GM12892 (cell line): Measurements from ENCODE around the gene SPI1.

ENCODE experiments used
- DNase-seq: peaks from one replicate; pipeline ENCODE4 v3.0.0; 2011; ENCODE audit not compliant: insufficient read length
- FAIRE-seq: peaks from 2 replicates; lab custom pipeline; 2011; peaks lifted over from hg19 to GRCh38; lab: Jason Lieb, UNC
- POLR2A ChIP-seq: IDR thresholded peaks from 2 replicates; pipeline ENCODE4 v1.6.1; 2011; ENCODE audit warnings: low read depth, low read length, control low read depth
- POLR2AphosphoS5 ChIP-seq: IDR thresholded peaks from 2 replicates; pipeline ENCODE4 v1.6.1; 2011; ENCODE audit warnings: low read depth, low read length, control low read depth
- TAF1 ChIP-seq: IDR thresholded peaks from 2 replicates; pipeline ENCODE4 v1.6.1; 2011; ENCODE audit warnings: low read depth, mild to moderate bottlenecking, control low read depth, low read length, borderline replicate concordance

Gene SPI1

DNA sequence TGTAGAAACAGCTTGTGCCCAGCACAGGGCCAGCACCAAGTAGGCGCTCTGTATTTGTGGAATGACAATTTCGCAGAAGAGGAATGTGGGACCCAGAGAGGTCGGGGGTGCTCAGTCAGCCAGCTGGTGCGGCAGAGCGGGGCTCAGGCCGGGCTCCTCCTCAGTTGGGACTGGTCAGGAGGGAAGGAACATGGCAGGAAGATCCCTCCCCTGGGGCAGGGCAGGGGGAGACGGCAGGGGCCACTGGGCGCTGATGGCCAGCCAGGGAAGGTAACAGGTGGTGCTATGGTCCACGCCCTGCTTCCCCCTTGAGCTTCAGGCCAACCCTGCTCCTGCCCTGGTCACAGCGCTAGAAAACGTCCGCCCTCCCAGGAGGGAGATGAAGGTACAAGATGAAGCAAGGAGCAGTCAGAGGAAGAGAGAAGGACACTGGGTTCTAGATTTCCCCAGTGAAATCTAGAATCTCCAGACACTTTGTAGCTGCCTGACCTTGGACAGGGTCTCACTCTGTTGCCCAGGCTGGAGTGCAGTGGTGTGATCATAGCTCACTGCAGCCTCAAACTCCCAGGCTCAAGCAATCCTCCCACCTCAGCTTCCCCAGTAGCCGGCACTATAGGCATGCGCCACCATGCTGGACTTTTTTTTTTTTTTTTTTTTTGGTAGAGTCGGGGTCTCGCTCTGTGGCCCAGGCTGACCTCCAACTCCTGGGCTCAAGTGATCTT lies 13.5 kb upstream of the SPI1 start:
- TF ChIP-seq TAF1 (no peak), POLR2AphosphoS5 (no peak), POLR2A (no peak)
- DNase-seq (no peak), FAIRE-seq (peak; percentile 40)

DNA sequence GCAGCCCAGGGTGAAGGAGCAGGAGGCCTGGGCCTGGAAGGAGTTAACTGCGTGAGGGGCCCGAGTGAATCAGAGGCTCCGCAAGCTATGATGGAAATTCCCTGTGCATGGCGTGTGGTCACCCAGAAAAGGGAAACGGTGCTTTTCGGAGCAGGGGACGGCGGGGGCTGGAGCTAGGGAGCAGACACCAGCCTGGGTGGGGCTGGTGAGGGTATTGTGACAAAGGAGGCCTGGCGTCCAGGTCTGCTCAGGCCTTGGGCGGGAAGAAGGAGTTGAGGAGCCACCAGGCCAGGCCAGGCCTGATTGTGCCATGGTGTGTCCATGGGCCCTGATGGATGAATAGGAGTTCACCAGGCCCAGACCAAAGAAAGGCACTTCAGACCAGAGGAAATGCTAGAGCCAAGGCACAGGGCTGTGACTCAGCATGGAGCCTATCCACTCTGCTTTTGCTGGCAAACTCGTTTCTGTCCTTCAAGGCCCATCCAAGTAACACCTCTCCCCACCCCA lies 12.8 kb upstream of the SPI1 start:
- TF ChIP-seq TAF1 (no peak), POLR2A (peak; percentile 39; the same call in 1 of the 2 replicates)
- DNase-seq (peak; percentile 53), FAIRE-seq (peak; percentile 69)

DNA sequence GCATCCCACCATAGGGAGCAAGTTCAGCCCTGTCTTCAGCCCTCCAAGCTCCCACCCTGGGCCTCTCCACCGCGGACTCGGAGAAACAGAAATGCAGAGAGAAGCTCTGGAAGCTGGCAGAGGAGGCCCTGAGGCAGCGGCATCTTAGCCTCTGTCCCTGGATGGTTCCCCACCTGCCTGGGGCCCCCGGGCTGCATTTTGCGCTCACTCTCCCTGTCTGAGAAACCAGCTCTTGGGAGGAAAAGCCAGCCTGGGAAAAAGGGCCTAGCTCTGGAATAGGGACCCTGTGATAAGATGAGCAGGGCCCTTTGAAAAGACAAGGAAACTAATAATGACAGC lies 12.0 kb upstream of the SPI1 start:
- TF ChIP-seq POLR2AphosphoS5 = no peak
- no peak for TF ChIP-seq TAF1
- TF ChIP-seq POLR2A = no peak
- no peak for FAIRE-seq

DNA sequence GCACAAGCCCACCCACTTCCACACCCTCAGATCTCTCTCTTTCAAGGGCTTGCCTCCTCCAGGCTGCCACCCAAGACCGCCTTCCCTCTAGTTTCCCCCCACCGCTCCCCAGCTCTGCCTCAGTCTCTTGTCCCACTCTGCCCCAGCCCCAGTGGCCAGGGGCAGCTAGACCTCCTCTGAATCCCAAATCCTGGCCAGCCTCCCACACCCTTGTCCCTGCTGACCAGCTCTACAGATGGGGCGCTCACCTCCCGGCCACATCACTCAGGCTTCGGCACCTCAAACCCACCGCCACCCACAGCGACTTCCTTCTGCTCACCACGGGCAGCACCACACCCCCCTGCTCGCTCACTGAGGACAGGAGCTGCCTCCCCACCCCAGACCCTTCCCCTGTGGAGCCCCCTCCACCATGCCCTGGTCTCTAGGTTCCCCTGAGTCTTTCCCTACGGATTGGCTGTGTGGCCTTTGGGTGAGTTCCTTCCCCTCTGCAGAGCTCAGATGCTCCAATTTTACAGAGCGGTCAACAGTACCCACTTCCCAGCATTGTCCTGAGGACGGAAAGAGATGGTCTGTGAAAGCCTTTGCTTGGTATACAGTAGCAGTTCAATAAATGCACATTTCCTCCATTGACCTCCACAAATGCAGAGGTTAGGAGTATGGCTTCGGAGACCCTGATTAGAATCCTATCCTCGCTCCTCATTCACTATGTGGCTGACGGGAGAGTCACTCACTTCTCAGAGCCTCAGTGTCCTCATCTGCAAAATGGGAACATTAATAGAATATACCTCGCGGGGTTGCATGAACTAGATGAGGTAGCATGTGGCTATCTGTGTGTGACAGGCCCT lies 11.5 kb upstream of the SPI1 start:
- DNase-seq = no peak

More for the DNA sequence above, 12.0 kb upstream of the SPI1 start:
- no peak for DNase-seq

DNA sequence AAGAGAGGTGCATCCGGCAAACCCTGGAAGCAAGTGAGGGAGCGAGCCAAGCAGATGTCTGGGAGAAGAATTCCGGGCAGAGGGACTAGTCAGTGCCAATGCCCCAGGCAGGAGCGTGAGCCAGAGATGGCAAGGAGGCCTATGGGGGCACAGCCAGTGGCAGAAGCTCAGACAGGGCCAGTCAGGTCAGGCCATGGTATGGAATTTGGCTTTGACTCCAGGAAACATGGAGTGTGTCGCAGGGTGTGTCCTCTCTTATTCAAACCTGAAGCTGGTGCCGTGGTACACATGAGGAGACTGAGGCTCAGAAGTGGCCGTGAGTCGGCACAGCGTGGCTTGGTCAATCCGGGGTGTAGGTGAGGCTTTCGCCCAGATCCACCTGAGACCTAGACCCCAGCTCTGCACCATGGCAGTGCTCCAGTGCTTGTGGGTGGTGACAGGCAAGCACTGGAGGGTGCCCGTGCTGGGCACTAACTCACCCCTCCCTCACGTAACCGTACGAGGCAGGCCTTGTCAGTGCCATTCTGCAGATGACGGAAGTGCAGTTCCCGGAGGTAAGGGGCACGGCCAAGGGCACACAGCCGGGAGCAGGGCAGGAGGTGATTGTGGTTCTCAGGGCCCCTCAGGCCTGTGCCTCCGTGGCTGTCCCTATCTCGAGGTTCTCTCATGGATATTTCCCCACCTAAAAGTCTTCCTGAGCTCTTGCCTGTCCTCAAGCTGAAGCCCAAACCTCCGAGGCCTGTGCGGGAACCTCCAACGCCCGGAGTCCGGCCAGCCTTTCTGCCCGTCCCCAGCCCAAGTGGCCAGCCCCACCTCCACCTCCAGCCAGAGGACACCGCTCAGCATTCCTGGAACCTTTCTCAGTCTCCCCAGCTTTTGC lies 10.6 kb upstream of the SPI1 start:
- FAIRE-seq = no peak
- TF ChIP-seq POLR2A = no peak
- DNase-seq = no peak

More for the DNA sequence above, 11.5 kb upstream of the SPI1 start:
- no peak for TF ChIP-seq POLR2AphosphoS5
- no peak for TF ChIP-seq TAF1
- no peak for TF ChIP-seq POLR2A
- FAIRE-seq = peak; percentile 78

DNA sequence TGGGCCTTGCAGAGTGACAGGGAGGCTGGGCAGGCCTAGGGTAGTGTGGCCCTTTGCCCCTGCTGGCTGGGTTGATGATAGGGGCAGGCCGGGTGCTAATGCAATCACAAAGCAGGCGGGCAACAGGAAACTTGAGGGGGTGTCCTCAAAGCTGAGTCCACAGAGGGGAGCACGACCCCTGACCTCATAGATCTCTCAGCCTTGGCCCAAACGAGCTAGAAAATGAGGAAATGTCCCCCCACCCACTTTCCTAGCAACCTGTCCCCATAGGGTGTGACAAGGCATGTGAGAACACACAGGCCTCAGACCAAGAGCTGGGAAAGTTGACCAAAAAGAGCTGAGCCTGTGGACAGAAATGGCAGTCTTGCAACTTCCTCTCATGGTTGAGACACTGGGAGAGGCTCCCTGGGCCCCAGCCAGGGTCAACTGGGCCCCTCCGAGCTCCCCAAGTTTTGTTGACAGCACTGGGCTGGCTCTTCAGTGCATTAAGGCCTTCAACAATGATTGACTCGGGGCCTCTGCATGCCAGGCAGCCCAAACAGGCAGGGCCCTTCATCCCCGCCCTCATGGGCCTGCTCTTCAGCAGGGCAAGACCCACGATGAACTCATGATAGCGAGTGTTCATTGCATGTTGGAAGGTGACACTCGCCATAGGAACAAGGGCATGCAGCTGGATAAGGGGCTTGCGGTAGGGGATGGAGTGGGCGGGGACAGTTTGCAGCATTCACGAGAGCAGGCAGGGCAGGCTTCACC lies 9.8 kb upstream of the SPI1 start:
- no peak for DNase-seq
- no peak for TF ChIP-seq TAF1
- no peak for TF ChIP-seq POLR2AphosphoS5
- no peak for TF ChIP-seq POLR2A
- FAIRE-seq = no peak

DNA sequence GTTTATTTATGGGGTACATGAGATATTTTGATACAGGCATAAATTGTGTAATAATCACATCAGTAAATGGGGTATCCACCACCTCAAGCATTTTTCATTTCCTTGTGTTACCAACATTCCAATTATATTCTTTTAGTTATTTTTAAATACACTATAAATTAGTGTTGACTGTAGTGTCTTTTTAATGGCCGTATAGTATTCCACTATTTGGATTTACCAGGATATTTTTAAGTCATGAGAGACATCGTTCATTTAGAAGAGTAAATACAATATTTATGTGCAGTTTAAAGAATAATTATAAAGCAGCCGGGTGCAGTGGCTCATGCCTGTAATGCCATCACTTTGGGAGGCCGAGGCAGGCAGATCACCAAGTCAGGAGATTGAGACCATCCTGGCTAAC lies 6.2 kb upstream of the SPI1 start:
- no peak for TF ChIP-seq POLR2AphosphoS5
- no peak for TF ChIP-seq TAF1
- FAIRE-seq (no peak), DNase-seq (no peak)

DNA sequence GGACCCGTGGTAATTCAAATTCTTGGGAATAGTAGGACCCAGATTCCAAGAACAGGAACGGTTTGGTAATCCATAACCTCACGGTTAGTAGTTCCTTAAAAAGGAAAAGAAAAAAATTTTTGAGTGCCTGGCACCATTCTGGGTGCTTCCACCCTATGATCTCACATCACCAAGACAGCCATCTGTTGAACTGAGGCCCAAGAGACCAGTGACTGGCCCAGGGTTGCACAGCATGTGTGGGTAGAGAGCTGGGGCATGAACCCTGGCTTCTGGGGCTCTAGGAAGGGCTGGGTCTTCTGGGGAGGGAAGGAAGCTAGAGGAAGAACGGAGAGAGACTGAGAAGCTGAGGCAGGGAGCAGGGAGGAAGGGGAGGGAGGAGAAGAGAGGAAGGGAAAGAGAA lies 4.7 kb upstream of the SPI1 start:
- DNase-seq (no peak), FAIRE-seq (no peak)
- no peak for TF ChIP-seq TAF1
- TF ChIP-seq POLR2A = no peak
- TF ChIP-seq POLR2AphosphoS5 = no peak

DNA sequence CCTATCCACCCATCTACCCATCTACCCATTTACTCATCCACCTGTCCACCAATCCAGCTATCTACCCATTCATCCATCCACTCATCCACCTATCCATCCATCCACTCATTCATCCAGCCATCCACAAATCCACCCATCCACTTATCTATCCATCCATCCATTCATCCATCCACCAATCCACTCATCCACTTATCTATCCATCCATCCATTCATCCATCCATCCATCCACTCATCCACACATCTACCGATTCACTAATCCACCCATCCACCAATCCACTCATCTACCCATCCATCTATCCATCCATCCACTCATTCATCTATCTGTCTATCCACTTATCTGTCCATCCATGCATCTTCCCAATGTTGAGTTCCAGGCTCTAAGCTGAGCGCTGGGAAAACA lies 1.7 kb upstream of the SPI1 start:
- TF ChIP-seq TAF1 = no peak
- TF ChIP-seq POLR2AphosphoS5 = no peak
- no peak for TF ChIP-seq POLR2A
- DNase-seq = no peak
- no peak for FAIRE-seq

DNA sequence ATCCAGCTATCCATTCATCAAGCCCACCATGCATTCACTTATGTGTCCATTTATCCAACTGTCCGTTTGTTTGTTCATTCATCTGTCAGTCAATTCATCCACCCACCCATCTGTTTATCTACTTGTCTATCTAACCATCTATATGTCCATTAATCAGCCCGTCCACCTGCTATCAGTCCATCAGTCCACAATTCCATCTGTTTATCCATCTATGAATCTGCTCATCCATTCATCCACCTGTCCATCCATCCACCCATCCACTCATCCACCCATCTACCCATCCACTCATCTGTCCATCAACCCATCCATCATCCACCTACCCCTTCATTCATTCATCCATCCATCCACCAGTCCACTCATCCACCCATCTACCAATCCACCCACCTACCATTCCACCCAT lies 970 bp upstream of the SPI1 start:
- DNase-seq = no peak
- peak; percentile 54 for FAIRE-seq
- TF ChIP-seq POLR2A (no peak), POLR2AphosphoS5 (no peak), TAF1 (no peak)
